ENCODE measurements around the gene VIPR2.

Gene VIPR2

DNA sequence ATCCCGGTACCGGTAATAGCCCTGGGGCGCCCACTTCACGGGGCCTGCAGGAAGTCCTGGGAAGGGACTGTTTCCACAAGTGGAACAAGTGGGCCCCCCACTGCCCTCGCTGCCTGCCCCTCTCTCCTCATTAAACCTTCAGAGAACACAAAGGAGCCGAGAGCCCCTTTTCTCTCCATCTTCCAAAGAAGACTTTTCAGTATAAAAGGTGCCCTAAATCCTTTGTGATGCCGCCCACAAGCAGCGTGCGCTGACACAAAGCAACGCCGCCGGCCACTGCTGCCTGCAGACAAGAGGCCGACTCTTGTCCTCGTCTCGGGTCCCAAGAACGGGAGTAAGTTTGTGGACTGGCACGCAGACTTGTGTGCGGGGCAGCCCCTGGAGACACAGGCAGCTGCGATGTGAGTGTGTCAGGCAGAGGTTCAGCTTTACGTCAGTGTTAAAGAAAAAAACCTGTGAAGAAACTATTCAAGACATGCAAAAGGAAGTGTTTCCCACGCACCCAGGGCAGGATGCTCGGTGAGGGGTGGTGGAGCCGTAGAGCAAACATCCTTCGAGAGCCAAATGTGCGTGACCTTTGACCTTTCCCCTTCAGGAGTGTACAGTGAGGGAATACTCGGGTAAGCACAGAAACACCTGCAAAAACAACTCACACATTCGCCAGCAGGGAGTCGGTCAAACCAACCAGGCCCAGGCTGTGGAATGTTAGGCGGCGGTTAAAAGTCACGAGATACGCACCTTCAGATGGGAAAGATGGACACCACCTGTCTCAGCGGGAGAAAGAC is 118.2 kb downstream of the VIPR2 start:
- no peak for DNase-seq (ENCODE audit: low read depth)

DNA sequence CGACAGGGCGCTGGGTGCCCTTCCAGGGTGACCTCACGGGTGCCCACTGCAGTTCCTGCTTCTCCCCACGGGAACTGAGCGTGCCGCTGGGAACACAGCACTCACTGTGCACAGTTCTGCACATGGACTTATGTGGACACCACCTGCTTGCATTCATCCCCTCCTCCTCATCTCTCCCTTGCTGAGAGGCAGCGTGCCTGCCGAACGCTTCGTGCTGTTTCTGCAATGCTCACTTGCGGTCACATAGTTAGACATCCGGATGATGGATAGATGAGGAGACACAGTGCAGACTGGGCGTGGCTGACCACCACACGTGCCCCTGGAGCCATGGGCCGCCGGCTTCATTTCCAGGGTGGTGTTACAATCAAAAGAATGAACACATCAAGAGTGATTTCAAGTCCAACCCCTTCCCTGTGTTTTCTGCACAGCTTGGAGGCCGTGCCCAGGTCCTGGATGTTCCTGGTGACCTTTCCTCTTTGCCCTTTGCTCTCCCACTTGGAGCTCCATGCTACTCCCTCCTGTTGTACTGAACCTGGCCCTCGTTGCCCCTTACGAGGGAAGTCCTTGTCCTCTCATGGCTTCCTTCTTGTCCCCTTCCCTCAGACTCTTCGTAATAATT is 119.4 kb downstream of the VIPR2 start:
- peak; percentile 14 for DNase-seq (ENCODE audit: low read depth)

DNA sequence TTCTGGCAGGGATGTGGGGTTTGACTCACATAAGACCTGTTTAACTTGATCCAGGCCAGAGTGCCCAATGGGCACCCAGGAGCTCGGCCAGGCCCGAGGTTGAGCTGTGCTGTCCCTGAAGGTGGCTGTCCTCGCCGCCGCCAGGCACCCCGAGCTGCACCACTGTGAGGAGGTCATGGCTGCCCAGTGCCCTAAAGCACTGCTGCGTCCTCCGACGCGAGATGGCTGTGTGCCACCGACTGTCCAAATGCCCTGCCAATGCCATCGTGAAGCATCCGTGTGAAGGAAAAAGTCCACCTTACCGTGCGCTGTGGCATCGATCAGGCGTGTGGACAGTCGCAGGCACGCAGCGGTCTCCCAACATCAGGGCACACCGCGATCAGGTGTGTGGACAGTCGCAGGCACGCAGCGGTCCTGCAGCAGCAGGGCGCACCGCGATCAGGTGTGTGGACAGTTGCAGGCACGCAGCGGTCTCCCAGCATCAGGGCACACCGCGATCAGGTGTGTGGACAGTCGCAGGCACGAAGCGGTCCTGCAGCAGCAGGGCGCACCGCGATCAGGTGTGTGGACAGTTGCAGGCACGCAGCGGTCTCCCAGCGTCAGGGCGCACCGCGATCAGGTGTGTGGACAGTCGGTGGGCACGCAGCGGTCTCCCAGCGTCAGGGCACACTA is 120.3 kb downstream of the VIPR2 start:
- no peak for DNase-seq (ENCODE audit: low read depth)

DNA sequence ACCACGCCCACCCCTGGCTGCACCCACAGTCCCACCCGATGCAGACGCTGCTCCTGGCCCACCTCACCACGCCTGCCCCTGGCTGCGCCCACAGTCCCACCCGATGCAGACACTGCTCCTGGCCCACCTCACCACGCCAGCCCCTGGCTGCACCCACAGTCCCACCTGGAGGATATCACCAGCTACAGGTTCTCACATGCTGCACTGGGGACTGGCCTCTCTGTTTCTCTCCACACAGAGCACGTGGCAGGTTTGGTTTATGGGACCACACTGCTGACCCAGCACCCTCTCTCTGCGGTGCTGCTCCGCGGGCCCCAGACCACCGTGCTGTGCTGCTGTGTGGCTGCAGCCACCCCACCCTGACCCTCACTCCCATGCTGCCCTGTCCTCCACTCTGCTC is 120.9 kb downstream of the VIPR2 start:
- no peak for DNase-seq (ENCODE audit: low read depth)

DNA sequence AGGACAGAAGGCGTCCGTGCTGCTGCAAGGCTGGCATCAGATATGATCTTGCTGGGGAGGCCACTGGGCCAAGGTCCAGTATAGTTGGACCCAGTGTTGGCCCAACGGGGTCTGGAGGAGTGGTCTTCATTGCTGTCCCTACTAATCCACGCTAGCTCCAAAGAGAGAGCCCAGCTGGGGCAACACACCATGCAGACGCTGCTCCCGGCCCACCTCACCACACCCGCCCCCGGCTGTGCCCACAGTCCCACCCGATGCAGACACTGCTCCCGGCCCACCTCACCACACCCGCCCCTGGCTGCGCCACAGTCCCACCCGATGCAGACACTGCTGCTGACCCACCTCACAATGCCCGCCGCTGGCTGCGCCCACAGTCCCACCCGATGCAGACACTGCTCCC is 121.5 kb downstream of the VIPR2 start:
- no peak for DNase-seq (ENCODE audit: low read depth)

DNA sequence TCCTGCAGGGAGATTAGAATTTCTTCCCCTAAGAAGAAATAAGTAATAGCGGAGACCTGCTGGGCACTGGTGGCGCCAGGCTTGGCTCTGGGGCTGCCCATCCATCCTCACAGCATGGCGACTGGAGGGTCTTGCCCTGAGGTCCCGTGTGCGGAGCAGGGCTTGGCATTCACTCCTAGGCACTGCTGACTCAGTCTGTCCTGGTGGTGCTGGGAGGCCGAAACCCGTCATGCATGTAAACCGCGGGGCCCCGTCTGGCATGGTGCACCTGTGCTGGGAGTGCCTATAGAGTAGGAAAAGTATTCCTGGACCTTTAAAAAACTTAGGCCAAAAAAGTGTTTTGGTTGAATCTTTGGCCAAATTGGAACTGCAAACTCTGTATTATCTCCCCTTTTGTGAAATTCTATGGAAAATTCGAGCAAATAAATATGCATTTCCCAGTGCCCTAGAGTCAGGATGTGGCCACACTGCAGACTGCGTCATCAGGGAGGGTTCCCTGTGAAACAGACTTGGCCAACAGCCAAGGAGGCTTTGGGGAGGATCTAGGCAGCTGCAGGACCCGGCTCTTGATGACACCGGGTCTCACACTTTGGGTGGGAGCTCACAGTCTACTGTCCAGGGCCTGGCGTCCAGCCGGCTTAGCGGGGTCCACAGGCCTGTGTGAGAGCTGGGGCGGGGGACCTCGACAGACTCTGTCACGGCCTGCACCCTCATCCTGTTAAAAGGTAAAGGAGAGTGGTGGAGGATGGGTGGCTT is 122.3 kb downstream of the VIPR2 start:
- peak; percentile 16 for DNase-seq (ENCODE audit: low read depth)

DNA sequence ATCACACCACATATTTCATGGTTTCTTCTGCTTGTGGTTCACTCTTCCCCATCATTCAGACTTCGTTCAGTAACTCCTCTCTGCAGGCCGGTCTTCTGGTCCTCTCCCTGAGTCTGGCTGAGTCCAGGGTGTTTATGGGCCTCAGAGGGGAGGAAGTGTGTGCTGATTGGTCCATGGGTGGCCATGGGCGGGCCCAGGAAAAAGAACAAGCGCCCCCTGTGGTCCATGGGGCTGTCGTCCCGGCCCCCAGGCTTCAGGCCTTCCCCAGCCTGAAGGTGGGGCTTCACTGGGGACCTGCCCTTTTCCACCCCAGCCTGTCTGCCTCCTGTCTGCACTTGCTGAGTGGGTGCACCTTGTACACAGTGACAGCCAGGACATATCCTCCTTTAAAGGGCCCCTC is 123.7 kb downstream of the VIPR2 start:
- DNase-seq (ENCODE audit: low read depth) = no peak

DNA sequence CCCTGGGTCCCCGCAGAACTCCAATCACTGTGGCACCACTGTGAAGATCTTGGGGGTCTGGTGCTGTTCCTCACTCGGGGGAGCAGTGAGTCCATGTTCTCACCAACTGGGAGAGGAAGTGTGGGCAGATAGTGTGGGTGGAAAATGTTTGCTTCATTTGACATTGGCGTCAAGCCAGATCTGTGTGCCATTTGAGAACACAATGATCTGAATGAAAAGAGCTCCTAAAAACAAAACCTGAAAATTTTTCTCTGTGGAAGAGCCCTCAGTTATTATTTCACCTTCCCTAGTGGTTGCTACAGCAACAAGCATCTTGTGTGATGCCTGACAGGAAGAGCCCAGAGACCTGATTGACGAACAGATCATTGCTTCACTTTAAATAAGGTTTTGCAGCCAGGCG is 125.6 kb downstream of the VIPR2 start:
- DNase-seq (ENCODE audit: low read depth) = no peak

DNA sequence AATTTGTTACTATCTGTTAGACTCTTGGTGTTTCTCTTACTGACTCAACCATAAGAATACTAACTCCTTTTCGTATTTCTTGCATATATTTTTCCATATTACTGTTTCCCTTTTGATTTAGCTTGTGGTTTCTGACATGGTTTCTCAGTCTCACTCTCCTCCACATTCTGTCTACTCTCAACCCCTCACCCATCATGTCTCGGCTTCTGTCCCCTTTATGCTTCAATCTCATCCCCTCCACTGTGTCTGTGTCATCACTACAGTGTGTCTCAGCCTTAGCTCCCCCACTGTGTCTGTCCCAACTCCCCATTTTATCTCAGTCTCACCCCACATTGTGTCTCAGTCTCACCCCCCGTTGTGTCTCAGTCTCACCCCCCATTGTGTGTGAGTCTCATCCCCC is 126.9 kb downstream of the VIPR2 start:
- no peak for DNase-seq (ENCODE audit: low read depth)

DNA sequence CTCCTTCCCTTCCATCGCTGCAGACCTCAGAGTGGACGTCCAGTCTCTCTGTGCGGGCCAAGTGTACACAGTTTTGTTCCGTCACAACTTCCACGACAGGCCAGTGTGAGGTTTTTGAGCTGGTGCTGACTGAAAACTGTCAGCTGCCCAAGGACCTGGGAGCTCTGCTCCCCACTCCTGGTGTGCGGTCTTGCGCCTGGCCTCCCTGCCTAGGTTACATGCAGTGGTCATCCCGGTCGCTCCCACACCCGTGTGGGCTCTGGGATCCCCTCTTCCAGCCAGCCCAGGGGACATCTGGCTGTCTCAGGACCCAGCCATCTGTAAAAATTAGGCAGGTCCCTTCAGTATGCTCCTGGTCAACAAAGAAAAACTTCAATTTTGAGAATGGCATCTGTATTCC is 127.5 kb downstream of the VIPR2 start:
- no peak for DNase-seq (ENCODE audit: low read depth)

DNA sequence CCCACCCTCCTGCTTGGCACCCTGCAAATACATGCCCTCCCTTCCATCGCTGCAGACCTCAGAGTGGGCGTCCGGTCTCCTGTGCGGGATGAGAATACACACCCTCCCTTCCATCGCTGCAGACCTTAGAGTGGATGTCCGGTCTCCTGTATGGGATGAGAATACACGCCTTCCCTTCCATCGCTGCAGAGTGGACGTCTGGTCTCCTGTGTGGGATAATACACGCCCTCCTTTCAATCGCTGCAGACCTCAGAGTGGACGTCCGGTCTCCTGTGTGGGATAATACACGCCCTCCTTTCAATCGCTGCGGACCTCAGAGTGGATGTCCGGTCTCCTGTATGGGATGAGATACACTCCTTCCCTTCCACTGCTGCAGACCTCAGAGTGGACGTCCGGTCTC is 128.1 kb downstream of the VIPR2 start:
- no peak for DNase-seq (ENCODE audit: low read depth)

DNA sequence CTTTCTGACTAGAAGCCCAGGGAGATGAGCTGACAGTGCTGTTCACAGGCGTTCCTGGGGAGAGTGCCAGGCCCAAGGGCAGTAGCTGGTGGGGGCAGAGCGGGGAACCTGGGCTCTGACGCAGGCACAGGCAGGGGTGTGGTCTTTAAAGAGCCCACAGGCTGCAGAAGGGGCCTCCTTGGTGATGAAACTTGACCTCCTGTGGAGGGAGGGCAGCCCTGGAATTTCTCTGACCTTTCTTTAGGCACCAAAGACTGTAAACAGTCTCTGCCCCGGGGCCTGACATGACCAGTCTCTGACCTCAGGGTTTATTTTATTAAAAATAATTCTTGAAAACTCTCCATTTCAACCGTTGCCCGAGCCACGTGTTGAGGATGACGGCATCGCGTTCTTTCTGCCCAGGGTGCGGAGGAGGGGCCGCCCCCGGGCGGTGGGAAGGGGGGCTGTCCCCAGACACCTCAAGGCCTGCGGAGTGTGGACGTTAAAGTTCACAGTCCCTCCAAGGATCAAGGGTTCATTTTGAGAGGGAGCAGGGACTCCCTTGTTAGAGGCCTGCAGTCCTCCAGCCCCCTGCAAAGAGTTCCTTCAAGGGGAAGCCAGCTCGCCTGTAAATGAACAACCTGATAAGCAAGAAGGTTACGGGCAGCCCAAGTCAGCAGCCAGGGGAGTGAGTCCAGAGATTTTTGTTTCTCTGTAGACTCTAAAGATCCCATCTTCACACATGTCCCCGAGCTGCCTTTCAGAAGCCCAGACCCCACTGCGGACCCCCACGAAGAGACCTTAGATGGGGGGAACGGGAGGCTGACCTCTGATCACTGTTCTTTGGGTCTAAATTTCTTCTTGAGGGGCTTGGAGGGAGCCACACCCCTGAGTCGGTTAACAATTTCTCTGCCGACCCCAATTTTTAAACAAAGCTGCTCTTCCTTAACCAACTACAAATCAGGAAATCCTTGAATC is 128.9 kb downstream of the VIPR2 start:
- DNase-seq (ENCODE audit: low read depth) = peak; percentile 40

DNA sequence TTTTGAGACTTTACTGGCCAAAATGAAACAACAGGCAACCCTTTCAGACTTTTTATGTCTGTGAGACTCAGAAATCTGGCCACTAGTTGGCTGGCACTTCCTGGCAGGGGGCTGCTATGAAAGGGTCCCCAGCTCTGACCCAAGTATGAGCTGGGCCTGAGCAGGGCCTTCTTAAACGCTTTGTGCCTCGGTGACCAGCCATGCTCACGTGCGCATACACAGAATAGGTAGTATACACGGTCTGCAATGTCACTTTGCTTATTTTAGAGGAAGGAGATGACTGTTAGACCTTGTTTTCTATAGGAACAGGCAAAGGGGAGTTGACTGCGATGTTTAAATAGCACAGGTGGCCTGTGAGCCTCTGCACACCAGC is 129.6 kb downstream of the VIPR2 start:
- no peak for DNase-seq (ENCODE audit: low read depth)

DNA sequence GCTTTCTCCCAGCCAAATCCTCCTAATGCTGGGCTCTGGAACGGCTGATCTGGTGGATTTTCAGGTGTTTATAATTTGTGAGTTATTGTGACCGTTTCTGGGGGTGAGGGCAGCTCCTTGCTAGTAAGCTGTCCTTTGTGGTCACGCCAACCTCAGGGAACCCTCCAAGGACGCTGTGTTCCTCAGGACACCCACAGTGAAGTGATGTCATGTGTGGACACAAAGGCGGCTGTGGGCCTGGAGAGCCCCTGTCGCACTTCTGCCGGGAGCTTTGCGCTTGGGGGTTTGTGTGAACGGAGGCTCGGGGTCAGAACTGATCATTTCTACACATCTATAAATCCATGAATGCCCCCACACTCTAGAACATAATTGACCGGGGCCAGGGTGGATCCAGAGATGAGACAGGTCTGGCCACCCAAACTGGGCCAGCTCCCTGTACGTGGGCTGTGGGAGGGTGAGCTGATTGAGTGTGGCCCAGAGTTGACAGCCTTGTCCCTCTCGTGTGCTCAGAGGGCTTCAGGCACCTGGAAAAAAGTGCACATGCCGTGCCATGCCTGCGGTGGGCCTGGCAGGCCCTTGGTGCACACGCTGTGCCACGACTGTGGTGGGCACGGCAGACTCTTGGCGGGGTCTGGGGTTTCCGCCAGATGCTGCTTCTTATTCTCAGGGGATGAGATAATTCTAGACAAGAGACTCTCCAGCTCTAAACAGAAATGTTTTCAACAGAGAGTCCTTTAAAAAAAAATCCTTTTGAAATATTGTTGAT is 130.2 kb downstream of the VIPR2 start:
- DNase-seq (ENCODE audit: low read depth) = no peak

DNA sequence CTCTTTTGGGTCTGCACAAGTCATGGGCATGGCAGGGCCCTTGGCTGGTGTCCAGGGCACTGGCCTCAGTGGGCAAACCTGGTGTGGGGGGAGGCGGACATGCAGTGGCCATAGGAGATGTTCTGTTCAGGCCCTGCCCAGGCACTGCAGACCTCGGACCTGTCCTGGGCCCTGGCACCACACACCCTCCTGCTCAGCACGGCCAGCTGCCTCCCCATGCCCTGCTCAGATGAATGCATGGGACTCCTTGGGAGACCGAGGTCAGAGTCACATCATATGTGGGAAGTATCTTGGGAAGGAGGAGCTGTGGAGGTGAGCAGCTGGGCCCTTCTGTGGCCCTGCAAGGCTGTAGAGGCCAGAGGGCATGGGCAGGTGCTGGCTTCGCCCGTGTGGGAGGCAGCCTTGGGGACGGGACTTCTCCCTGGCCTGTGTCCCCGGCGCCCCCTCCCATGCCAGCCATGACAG is 130.8 kb downstream of the VIPR2 start:
- no peak for DNase-seq (ENCODE audit: low read depth)

DNA sequence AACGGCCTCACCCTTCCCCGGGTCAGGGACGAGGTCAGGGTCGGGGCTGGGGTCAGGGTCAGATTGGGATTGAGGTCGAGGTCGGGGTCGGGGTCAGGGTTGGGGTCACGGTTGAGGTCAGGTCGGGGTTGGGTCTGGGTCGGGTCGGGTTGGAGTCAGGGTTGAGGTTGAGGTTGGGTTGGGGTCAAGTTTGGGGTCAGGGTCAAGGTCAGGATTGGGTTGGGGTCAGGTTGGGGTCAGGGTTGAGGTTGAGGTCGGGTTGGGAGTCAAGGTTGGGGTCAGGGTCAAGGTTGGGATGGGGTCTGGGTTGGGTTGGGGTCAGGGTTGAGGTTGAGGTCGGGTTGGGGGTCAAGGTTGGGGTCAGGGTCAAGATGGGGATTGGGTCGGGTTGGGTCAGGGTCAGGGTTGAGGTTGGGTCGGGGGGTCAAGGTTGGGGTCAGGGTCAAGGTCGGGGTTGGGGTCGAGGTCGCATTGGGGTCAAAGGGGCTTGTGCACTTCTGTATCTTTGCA is 131.4 kb downstream of the VIPR2 start:
- DNase-seq (ENCODE audit: low read depth) = no peak

DNA sequence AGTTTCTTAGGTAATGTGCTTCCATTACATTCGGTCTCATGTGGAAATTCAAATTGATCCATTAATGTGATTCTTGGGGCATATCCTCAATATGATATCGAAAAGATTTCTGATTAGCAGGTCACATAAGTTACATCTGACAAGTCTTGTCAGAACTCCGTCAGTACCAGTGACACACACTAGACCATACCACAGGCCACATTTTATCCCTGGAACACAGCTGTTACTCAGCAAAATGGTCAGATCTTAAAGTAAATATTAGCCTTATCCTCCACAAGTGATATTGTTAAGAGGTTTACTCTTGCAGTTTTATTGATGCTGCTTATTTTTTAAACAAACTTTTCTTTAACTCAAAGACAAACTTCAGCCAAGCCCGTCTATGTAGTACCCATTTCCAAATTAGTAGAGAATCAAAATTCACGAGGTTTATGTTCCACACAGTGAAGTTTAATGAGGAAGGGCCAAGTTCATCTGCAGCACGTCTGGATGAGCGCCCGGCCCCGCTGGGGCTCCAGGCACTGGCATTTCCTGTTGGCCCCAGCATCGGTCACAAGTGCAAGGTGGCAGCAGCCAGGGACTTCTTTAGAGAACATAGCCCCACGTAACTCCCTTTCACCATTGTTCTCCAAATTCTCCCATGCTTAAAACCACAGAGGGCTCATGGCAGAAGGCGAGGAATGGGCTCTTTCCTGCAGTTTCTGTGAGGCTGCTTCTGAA is 132.2 kb downstream of the VIPR2 start:
- DNase-seq (ENCODE audit: low read depth) = no peak

DNA sequence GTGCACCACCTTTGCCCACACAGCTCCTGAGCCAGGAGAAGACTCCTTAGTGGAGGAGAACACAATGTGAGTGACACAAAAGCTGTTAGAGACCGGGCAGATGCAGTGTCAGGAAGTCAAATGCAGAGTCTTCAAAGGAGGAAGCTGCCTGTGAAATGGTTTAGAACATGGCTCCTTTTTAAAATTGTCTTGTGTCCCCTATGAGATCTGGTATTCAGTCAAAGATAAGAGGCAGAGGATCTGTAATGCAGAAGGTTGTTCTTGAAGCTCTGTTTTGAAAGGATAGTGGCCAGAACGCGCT is 133.0 kb downstream of the VIPR2 start:
- no peak for DNase-seq (ENCODE audit: low read depth)

DNA sequence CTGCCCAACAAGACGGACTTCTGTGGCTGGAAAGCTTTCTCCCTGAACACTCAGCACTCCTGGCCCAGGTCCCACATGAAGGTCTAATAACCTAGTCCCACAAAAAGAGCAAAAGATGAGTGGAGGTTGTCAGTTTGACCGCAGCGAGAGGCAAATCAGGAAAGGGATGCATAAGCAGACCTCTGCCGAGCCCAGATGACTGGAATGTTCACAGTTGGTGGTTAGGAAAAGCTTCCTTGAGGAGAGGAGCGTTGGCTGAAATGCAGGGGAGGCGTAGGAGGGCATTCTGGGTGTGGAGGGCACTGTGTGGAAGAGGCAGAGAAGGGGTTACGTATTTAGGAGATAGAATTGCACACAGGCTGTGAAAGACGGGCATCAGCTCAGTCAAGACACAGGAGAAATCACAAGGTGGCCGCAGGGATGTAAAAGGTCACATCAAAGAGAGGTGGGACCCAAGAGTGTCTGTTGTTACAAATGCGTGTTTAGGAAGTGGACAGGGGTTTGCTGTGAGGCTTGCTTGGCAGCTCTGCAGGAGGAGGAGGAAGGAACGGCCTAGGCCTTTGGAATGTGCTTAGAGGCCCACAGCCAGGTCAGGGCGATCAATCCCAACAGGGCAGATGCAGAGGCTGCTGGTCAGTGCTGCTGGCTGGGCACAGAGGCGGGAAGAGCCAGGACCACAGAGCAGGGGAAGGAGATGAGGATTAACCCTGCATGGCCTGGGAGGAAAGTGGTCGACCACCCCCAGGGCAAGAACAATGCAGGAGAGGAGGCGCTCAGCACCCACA is 133.5 kb downstream of the VIPR2 start:
- no peak for DNase-seq (ENCODE audit: low read depth)

Measured in ELR (cell line).